Peyer's patch (tissue), 4 donors: Measurements from ENCODE around the gene OR2L8. TPM values are rescaled to one million over a fixed set of nuclear protein-coding genes. Genes with fewer than 3 reads are reported as not detected.

Experiments
- DNase-seq, 3 donors: peaks; one replicate each; pipeline ENCODE4 v3.0.0-alpha.2; 2017 to 2019
- H3K27ac ChIP-seq, 4 donors: fragments of 200-600 bp; sonication (generic); one replicate each; pipeline ENCODE4 v1.5.1; 2016 to 2019
- H3K27me3 ChIP-seq, 2 donors: fragments of 200-600 bp; sonication (generic); one replicate each; pipeline ENCODE4 v1.5.1; 2019
- H3K36me3 ChIP-seq, 3 donors: fragments of 200-600 bp; sonication (generic); one replicate each; pipeline ENCODE4 v1.5.1; 2016 to 2019
- H3K4me1 ChIP-seq, 4 donors: fragments of 200-600 bp; sonication (generic); one replicate each; pipeline ENCODE4 v1.5.1; 2016 to 2019
- H3K4me3 ChIP-seq, 4 donors: fragments of 200-600 bp; sonication (generic); 1 replicate in 3 of 4; 2 replicates in 1 of 4; pipeline ENCODE4 v1.5.1; 2016 to 2019; ENCODE audit warnings: mild to moderate bottlenecking in 1 of 4
- H3K9me3 ChIP-seq, 4 donors: fragments of 200-600 bp; sonication (generic); one replicate each; pipeline ENCODE4 v1.5.1; 2016 to 2019; ENCODE audit warnings: mild to moderate bottlenecking in 1 of 4
- POLR2A ChIP-seq, 2 donors: fragments of 450-650 bp; IDR thresholded peaks; one replicate each; pipeline ENCODE4 v1.5.1; 2017; ENCODE audit warnings: antibody characterized with exemption in 2 of 2, mild to moderate bottlenecking in 2 of 2, moderate library complexity in 2 of 2
- small RNA-seq, 2 donors: library from RNA; depleted of rRNA; stranded (forward); fragments of <200 nt; gene quantifications; one replicate each; pipeline ENCODE3, GENCODE V24; 2016
- total RNA-seq, 4 donors: library from RNA; depleted of rRNA; stranded (reverse); fragments of >200 nt; gene quantifications; one replicate each; pipeline ENCODE4 v1.1.0, GENCODE V29; 2016
- TF ChIP-seq, protein P1 (sequence below), 6 experiments: fragments of 450-650 bp in 4 of 6; fragments of 200-600 bp in 2 of 6; sonication (generic) in 1 of 6; IDR thresholded peaks; one replicate each; pipeline ENCODE4 v1.5.1; 2017 to 2019; ENCODE audit warnings: antibody characterized with exemption in 6 of 6, mild to moderate bottlenecking in 3 of 6, moderate library complexity in 1 of 6

Gene OR2L8
- total RNA-seq, 4 donors from 2014 or later, result not detected

DNA sequence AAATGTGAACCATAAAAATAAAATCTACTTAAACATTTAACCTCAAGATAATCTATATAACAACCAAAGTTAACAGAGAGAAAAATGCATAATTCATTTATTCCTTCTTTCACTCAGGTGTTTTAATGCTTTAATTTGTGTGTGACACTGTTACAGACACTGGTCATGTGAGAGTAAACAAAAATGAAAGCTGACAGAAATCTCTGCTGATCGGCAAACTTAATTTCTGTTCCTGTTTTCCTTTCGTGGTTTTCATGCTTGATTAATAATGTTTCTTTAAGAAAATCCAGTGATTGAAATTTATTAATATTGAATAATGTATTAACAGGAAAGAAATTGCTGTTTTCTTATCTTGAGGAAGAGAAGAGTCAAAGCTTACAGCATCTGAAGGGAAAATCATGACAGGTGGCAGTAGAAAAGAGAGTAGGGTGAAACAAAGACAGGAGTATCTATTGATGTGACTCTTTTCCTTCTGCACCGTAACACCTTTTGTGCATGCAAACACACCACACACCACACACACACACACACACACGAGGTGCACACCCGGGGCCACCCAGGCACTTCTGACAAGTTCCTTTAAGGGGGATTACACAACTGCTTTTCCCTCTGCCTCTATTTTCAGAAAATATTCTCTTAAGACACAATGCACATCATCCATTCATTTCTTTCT lies 18.0 kb downstream of the OR2L8 start:
- Histone ChIP-seq H3K9me3 (no peaks in the 10 kb centered on the region), H3K4me1 (no peaks in the 10 kb centered on the region), H3K36me3 (no peaks in the 10 kb centered on the region), H3K4me3 (no peak overlapping the region), H3K27ac (no peak overlapping the region), H3K27me3 (no peaks in the 10 kb centered on the region)
- no peak for DNase-seq
- TF ChIP-seq POLR2A (IDR thresholded peaks at IDR 0.05), result no peak
- TF ChIP-seq, protein P1, sequence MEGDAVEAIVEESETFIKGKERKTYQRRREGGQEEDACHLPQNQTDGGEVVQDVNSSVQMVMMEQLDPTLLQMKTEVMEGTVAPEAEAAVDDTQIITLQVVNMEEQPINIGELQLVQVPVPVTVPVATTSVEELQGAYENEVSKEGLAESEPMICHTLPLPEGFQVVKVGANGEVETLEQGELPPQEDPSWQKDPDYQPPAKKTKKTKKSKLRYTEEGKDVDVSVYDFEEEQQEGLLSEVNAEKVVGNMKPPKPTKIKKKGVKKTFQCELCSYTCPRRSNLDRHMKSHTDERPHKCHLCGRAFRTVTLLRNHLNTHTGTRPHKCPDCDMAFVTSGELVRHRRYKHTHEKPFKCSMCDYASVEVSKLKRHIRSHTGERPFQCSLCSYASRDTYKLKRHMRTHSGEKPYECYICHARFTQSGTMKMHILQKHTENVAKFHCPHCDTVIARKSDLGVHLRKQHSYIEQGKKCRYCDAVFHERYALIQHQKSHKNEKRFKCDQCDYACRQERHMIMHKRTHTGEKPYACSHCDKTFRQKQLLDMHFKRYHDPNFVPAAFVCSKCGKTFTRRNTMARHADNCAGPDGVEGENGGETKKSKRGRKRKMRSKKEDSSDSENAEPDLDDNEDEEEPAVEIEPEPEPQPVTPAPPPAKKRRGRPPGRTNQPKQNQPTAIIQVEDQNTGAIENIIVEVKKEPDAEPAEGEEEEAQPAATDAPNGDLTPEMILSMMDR (IDR thresholded peaks at IDR 0.05), result no peak

DNA sequence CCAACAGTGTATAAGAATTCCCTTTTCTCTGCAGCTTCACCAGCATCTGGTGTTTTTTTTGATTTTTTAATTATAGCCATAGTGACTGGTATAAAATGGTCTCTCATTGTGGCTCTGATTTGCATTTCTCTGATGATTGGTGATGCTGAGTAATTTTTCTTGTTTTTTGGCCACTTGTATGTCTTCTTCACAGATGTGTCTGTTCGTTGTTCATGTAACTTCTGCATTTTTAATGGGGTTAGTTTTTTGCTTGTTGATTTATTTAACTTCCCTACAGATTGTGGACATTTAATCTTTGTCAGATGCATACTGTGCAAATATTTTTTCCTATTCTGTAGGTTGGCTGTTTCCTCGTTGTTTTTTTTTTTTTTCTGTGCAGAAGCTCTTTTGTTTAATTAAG lies 44.3 kb downstream of the OR2L8 start:
- no peak overlapping the region for H3K4me3 ChIP-seq
- H3K27me3 ChIP-seq, result no peaks in the 10 kb centered on the region
- H3K4me1 ChIP-seq, result no peaks in the 10 kb centered on the region
- TF ChIP-seq POLR2A (IDR thresholded peaks at IDR 0.05), result no peak
- no peaks in the 10 kb centered on the region for H3K9me3 ChIP-seq
- no peak for DNase-seq
- no peaks in the 10 kb centered on the region for H3K36me3 ChIP-seq
- H3K27ac ChIP-seq, result no peak overlapping the region

DNA sequence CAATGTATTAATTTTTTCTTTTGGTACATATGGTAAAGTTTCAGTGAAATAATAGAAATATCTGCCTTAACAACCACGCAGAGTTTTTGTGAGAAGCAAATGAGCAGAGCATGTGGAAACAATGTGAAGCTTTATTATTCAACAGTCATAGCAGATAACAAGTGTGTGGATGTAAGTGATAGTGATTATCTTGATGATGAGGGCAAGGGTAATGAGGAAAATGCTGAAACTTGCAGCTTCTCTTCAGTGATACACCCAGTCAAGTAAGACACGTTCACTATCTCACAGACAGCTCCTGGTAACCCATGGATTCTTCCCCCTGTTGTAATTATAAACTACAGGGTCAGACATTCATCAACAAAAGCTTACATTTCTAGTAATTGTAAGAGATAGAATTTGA lies 50.2 kb downstream of the OR2L8 start:
- H3K4me3 ChIP-seq, result no peak overlapping the region
- no peaks in the 10 kb centered on the region for H3K9me3 ChIP-seq
- H3K36me3 ChIP-seq, result no peaks in the 10 kb centered on the region
- DNase-seq, result no peak
- no peak overlapping the region for H3K27ac ChIP-seq
- H3K27me3 ChIP-seq, result no peaks in the 10 kb centered on the region
- TF ChIP-seq POLR2A (IDR thresholded peaks at IDR 0.05), result no peak
- TF ChIP-seq, protein P1 (IDR thresholded peaks at IDR 0.05), result no peak
- H3K4me1 ChIP-seq, result no peaks in the 10 kb centered on the region

Small RNA genes within 50 kb of the gene (small RNA-seq; reads per million reads assigned to genes)
- 0 reads per million in 2 donors for gene RF00019

Other genes with a start within 250 kb of the OR2L8 start
- gene OR6F1, start 232.2 kb upstream of the OR2L8 start, total RNA-seq, result not detected
- gene OR14K1, start 210.2 kb upstream of the OR2L8 start, total RNA-seq, result not detected
- gene OR14A2, start 200.7 kb upstream of the OR2L8 start, total RNA-seq, result not detected
- gene OR1C1, start 188.3 kb upstream of the OR2L8 start, total RNA-seq, result not detected
- gene OR14A16, start 124.7 kb upstream of the OR2L8 start, total RNA-seq, result not detected
- gene OR11L1, start 107.0 kb upstream of the OR2L8 start, total RNA-seq, result not detected
- gene TRIM58, start 91.7 kb upstream of the OR2L8 start, total RNA-seq, result 1 to 10 TPM in 1 of 4 donors, not detected in 3; 7.2 TPM
- gene OR2W3, start 53.3 kb upstream of the OR2L8 start, total RNA-seq, result 1 to 10 TPM in 1 of 4 donors, not detected in 3; 2.5 TPM
- not detected for gene OR2T8, start 28.6 kb upstream of the OR2L8 start, total RNA-seq
- gene OR2AJ1, start 24.0 kb upstream of the OR2L8 start, total RNA-seq, result not detected
- gene OR2AK2, start 16.4 kb downstream of the OR2L8 start, total RNA-seq, result not detected
- under 1 TPM in 1 of 4 donors, not detected in 3; 0.40 TPM for gene OR2L5, start 64.8 kb downstream of the OR2L8 start, total RNA-seq
- under 1 TPM in 1 of 4 donors, not detected in 3; 0.13 TPM for gene OR2L2, start 81.2 kb downstream of the OR2L8 start, total RNA-seq
- not detected for gene OR2L3, start 98.0 kb downstream of the OR2L8 start, total RNA-seq
- gene OR2L13, start 146.3 kb downstream of the OR2L8 start, total RNA-seq, result not detected
- gene OR2M5, start 196.3 kb downstream of the OR2L8 start, total RNA-seq, result not detected
- not detected for gene OR2M2, start 226.0 kb downstream of the OR2L8 start, total RNA-seq
- not detected for gene OR2M3, start 248.4 kb downstream of the OR2L8 start, total RNA-seq